WI38 (cell line): ENCODE data around the gene SCARB1.

Source experiments
- H3K4me3 ChIP-seq: 2 replicates; pipeline ENCODE4 v1.5.1; 2011; ENCODE audit warnings: low read depth, mild to moderate bottlenecking, control low read depth, low read length
- TF ChIP-seq, protein P1 (sequence below): IDR thresholded peaks from 2 replicates; pipeline ENCODE4 v1.5.1; 2012; ENCODE audit warnings: low read depth, mild to moderate bottlenecking, control low read depth, low read length

SCARB1 gene

GRCh38 chr12:124820199-124820598, 43.5 kb downstream of the SCARB1 start:
- H3K4me3 ChIP-seq, result no peak overlapping the region
- TF ChIP-seq, protein P1, sequence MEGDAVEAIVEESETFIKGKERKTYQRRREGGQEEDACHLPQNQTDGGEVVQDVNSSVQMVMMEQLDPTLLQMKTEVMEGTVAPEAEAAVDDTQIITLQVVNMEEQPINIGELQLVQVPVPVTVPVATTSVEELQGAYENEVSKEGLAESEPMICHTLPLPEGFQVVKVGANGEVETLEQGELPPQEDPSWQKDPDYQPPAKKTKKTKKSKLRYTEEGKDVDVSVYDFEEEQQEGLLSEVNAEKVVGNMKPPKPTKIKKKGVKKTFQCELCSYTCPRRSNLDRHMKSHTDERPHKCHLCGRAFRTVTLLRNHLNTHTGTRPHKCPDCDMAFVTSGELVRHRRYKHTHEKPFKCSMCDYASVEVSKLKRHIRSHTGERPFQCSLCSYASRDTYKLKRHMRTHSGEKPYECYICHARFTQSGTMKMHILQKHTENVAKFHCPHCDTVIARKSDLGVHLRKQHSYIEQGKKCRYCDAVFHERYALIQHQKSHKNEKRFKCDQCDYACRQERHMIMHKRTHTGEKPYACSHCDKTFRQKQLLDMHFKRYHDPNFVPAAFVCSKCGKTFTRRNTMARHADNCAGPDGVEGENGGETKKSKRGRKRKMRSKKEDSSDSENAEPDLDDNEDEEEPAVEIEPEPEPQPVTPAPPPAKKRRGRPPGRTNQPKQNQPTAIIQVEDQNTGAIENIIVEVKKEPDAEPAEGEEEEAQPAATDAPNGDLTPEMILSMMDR, result no peak

DNA sequence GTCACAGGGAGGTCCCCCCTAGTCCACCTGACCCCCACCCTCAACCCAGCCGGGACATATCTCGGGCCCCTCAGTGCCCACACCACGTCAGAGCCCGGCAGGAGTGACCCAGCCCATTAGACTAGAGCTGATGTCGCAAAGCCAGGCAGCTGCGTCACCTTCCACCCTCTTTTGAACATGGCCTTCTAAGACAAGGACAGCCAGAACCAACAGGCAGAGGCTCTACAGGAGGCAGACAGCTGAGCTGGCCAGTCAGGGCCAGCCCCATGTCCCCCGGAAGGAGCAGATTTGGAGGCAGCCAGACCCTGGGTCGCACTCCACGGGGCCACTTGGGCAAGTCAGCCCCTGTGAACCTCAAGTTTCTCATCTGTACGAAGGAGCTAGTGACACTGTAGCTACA, 44.1 kb downstream of the SCARB1 start:
- H3K4me3 ChIP-seq, result no peak overlapping the region
- TF ChIP-seq, protein P1, result no peak

- H3K4me3 ChIP-seq, result no peak overlapping the region
- TF ChIP-seq, protein P1, result no peak
Observed at GRCh38 chr12:124819080-124819479, 44.6 kb downstream of the SCARB1 start.

DNA sequence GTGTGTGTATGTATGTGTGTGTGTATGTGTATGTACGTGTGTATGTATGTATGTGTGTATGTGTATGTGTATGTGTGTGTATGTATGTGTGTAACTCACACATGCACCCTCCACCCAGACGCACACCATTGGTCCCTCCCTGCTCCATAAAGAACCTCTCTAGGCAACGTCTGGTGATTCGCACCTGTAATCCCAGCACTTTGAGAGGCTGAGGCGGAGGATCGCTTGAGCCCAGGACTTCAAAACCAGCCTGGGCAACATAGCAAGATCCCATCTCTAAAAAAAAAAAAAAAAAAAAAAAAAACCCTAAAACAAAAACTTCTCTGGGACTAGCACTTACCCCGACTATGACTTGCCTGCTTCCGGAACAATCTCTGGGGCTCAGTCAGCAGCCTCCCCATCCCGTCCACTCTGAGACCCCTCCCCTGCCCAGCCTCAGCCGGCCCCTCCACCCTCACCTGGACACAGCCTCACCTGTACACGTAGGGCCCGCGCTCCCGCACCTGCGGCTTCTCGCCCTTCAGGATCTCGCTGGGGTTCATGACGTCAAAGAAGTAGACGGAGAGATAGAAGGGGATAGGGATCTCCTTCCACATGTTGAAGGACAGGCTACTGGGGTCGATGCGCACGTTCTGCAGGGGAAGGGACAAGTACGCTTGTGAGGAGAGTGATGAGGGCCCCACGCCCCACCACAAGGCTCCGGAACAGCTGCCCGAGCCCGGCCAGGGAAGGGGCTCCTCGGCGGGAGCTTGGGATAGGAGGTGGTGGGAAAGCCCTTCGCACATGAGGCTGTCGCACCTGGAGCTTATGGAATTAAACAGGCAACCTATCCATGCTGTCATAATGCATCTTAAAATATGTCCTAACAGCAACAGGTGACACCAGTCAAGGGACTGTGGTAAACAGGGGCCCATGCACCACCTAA, 46.3 kb downstream of the SCARB1 start:
- H3K4me3 ChIP-seq, result no peak overlapping the region
- TF ChIP-seq, protein P1, result no peak

DNA sequence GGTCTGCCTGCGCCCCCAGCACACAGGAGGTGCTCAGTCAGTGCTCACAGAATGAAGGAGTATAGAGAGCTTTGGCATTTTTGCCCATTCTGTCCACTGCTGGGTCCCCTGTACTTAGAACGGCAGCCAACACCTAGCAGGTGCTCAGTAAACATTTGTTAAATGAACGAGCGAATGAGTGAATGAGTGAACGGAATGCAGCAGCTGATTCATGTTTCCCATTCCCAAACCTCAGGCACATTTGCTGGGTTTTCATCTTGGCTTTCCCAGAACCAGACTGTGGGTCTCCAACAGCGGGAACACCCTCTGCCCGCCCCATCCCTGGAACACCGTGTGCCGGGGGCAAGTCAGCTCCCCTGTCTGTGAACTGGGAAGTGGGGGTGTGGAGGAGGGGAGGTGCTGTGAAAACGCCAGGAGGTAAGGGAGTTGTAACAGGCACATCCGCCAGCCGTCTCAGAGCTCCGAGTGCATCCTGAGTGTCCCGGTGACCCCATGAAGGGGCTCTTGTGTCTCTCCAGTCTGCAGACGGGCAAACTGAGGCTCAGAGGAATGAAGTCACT, 47.3 kb downstream of the SCARB1 start:
- no peak overlapping the region for H3K4me3 ChIP-seq
- TF ChIP-seq, protein P1, result no peak

GRCh38 chr12:124814741-124815613, 48.7 kb downstream of the SCARB1 start:
- TF ChIP-seq, protein P1, result no peak
- no peak overlapping the region for H3K4me3 ChIP-seq
